IMR-90 (cell line): ENCODE data around the gene MYL10. TPM values are rescaled to one million over a fixed set of nuclear protein-coding genes. Genes with fewer than 3 reads are reported as not detected.

ENCODE experiments used
- ATAC-seq: fragments of 200-7000 bp; cut with Tn5 transposase; 2 replicates; pipeline ENCODE4 v1.9.1; 2020; ENCODE audit warnings: low read depth, mild to moderate bottlenecking, moderate library complexity
- BruUV-seq: library from RNA; stranded (reverse); fragments of 400-500 nt; replicated peaks from 2 replicates; lab custom pipeline; 2021; lab: Mats Ljungman, UMichigan
- CTCF ChIA-PET: fragments of 300-600 bp; formaldehyde crosslinking; extraction: SDS; loops from one replicate; lab custom pipeline; 2021; ENCODE audit warnings: antibody characterized with exemption; lab: Yijun Ruan, JAX
- POLR2A ChIA-PET: fragments of 300-600 bp; sonication (Branson Sonifier 250); formaldehyde crosslinking; loops from one replicate; lab custom pipeline; 2022; ENCODE audit warnings: antibody characterized with exemption; ENCODE audit not compliant: unreplicated experiment; lab: Charles Lee
- DNase-seq: peaks from one replicate; pipeline ENCODE4 v3.0.0; 2013
- H2AFZ ChIP-seq: replicated peaks from 2 replicates; pipeline ENCODE3; 2013; ENCODE audit warnings: low read length, mild to moderate bottlenecking; ENCODE audit not compliant: poor library complexity
- H2AK5ac ChIP-seq: 2 replicates; pipeline ENCODE4 v1.6.1; 2013; ENCODE audit warnings: low read depth, low read length, inconsistent platforms
- H2AK9ac ChIP-seq: replicated peaks from 2 replicates; pipeline ENCODE3; 2013; ENCODE audit warnings: mild to moderate bottlenecking, low read depth, low read length, moderate library complexity; ENCODE audit not compliant: poor library complexity
- H2BK120ac ChIP-seq: 2 replicates; pipeline ENCODE4 v1.6.1; 2013; ENCODE audit warnings: low read depth, low read length, inconsistent platforms
- H2BK15ac ChIP-seq: 3 replicates; pipeline ENCODE4 v1.6.1; 2013; ENCODE audit warnings: low read depth, low read length, inconsistent platforms
- H2BK20ac ChIP-seq: 2 replicates; pipeline ENCODE4 v1.6.1; 2013; ENCODE audit warnings: low read depth, mild to moderate bottlenecking, inconsistent platforms, low read length, moderate library complexity
- H2BK5ac ChIP-seq: 2 replicates; pipeline ENCODE4 v1.6.1; 2013; ENCODE audit warnings: mild to moderate bottlenecking, low read depth, low read length, inconsistent platforms; ENCODE audit not compliant: poor library complexity, severe bottlenecking
- H3K14ac ChIP-seq: replicated peaks from 2 replicates; pipeline ENCODE4 v1.6.1; 2013; ENCODE audit warnings: low read depth, low read length, inconsistent platforms
- H3K18ac ChIP-seq: 2 replicates; pipeline ENCODE4 v1.6.1; 2013; ENCODE audit warnings: low read depth, low read length, control low read depth
- H3K23ac ChIP-seq: 2 replicates; pipeline ENCODE4 v1.6.1; 2013; ENCODE audit warnings: low read depth, low read length, inconsistent platforms
- H3K27ac ChIP-seq: 2 replicates; pipeline ENCODE4 v1.5.1; 2013; ENCODE audit warnings: mild to moderate bottlenecking, control low read depth, low read length; ENCODE audit not compliant: insufficient read depth
- H3K27me3 ChIP-seq: 2 replicates; pipeline ENCODE4 v1.6.1; 2013; ENCODE audit warnings: low read length; ENCODE audit not compliant: control insufficient read depth, insufficient read depth
- H3K36me3 ChIP-seq: 2 replicates; pipeline ENCODE4 v1.6.1; 2013; ENCODE audit warnings: low read length, mixed read lengths; ENCODE audit not compliant: control insufficient read depth, insufficient read depth
- H3K4ac ChIP-seq: 2 replicates; pipeline ENCODE4 v1.6.1; 2013; ENCODE audit warnings: low read depth, low read length, inconsistent platforms
- H3K4me1 ChIP-seq: 2 replicates; pipeline ENCODE4 v1.6.1; 2013; ENCODE audit warnings: low read length, mixed read lengths; ENCODE audit not compliant: control insufficient read depth, insufficient read depth
- H3K4me2 ChIP-seq: 2 replicates; pipeline ENCODE4 v1.6.1; 2013; ENCODE audit warnings: low read depth, mild to moderate bottlenecking, control low read depth, low read length, moderate library complexity
- H3K4me3 ChIP-seq: 2 replicates; pipeline ENCODE4 v1.5.1; 2013; ENCODE audit warnings: low read depth, mild to moderate bottlenecking, control low read depth, low read length, moderate library complexity; ENCODE audit not compliant: insufficient read depth
- H3K56ac ChIP-seq: 2 replicates; pipeline ENCODE4 v1.6.1; 2013; ENCODE audit warnings: low read length, inconsistent platforms; ENCODE audit not compliant: insufficient read depth; ENCODE audit errors: extremely low read depth
- H3K79me1 ChIP-seq, 2 experiments: 2 replicates each; pipeline ENCODE4 v1.6.1; 2013; ENCODE audit warnings: low read length in 2 of 2, inconsistent platforms in 1 of 2, low read depth in 1 of 2
- H3K9ac ChIP-seq: 2 replicates; pipeline ENCODE4 v1.6.1; 2013; ENCODE audit warnings: low read depth, low read length, control low read depth
- H3K9me1 ChIP-seq: 2 replicates; pipeline ENCODE4 v1.6.1; 2013; ENCODE audit warnings: low read length, inconsistent platforms; ENCODE audit not compliant: insufficient read depth
- H3K9me3 ChIP-seq: 2 replicates; pipeline ENCODE4 v1.6.1; 2013; ENCODE audit warnings: low read length; ENCODE audit not compliant: control insufficient read depth, insufficient read depth
- H4K20me1 ChIP-seq: 2 replicates; pipeline ENCODE4 v1.6.1; 2013; ENCODE audit warnings: low read length, inconsistent platforms; ENCODE audit not compliant: insufficient read depth
- H4K5ac ChIP-seq: 2 replicates; pipeline ENCODE4 v1.6.1; 2013; ENCODE audit warnings: mild to moderate bottlenecking, low read depth, low read length, control low read depth
- H4K8ac ChIP-seq, 2 experiments: 2 replicates each; pipeline ENCODE4 v1.6.1; 2013; ENCODE audit warnings: low read depth in 2 of 2, low read length in 2 of 2, control low read depth in 1 of 2, inconsistent platforms in 1 of 2
- H4K91ac ChIP-seq: 2 replicates; pipeline ENCODE4 v1.6.1; 2013; ENCODE audit warnings: low read depth, low read length, inconsistent platforms; ENCODE audit not compliant: insufficient read depth
- FOS ChIP-seq: fragments of 150-350 bp; IDR thresholded peaks from 2 replicates; pipeline ENCODE4 v1.6.1; 2016; ENCODE audit warnings: low read depth, low read length
- MAZ ChIP-seq: IDR thresholded peaks from 2 replicates; pipeline ENCODE4 v1.6.1; 2012; ENCODE audit warnings: low read depth, mild to moderate bottlenecking, low read length, improper control_type of control experiment, moderate library complexity, borderline replicate concordance
- POLR2A ChIP-seq: IDR thresholded peaks from 2 replicates; pipeline ENCODE4 v1.6.1; 2012; ENCODE audit warnings: mild to moderate bottlenecking, low read depth, low read length
- RCOR1 ChIP-seq: IDR thresholded peaks from 2 replicates; pipeline ENCODE4 v1.6.1; 2012; ENCODE audit warnings: mild to moderate bottlenecking, low read length, improper control_type of control experiment; ENCODE audit not compliant: insufficient replicate concordance
- WGBS, 2 experiments: methylation state at CpG; one replicate each; pipeline versions ENCODE4 v1.1.5 to v1.1.7; 2013; ENCODE audit warnings: missing lambda C conversion rate in 2 of 2; ENCODE audit not compliant: insufficient read length in 1 of 2; ENCODE audit errors: extremely low coverage in 2 of 2; 5-methylcytosine and 5-hydroxymethylcytosine counted together
- dilution Hi-C: fragments of 300-500 bp; cut with HindIII; formaldehyde crosslinking; loops from one replicate; pipeline ENCODE4 v1.14.3; 2018; ENCODE audit warnings: low sequenced_read_pairs; ENCODE audit not compliant: unreplicated experiment
- in situ Hi-C: fragments of 300-500 bp; cut with MboI; formaldehyde crosslinking; loops from 3 replicates; pipeline ENCODE4 v1.14.3; 2019; ENCODE audit warnings: low sequenced_read_pairs, inconsistent platforms, mixed read lengths
- intact Hi-C: fragments of 100-400 bp; cut with micrococcal nuclease; formaldehyde crosslinking; loops from 2 replicates; pipeline ENCODE4 v1.10.0; 2022
- polyA plus RNA-seq, 3 experiments: library from polyadenylated mRNA; depleted of rRNA; stranded (reverse); fragments of >200 nt; gene quantifications; 2 replicates each; pipeline ENCODE4 v1.2.3, GENCODE V29; 2012; ENCODE audit warnings: low replicate concordance in 1 of 3
- total RNA-seq: library from RNA; depleted of rRNA; stranded (reverse); fragments of >200 nt; gene quantifications from 2 replicates; pipeline ENCODE4 v1.2.3, GENCODE V29; 2012
- TF ChIP-seq, protein P1 (sequence below): conservative IDR thresholded peaks from 2 replicates; pipeline ENCODE4 v1.5.1; 2012; ENCODE audit warnings: mild to moderate bottlenecking, low read depth, low read length, improper control_type of control experiment

MYL10 gene
- total and polyA plus RNA-seq, 2 of the 4 experiments (the other 2 are of a cell fraction) = not detected

DNA sequence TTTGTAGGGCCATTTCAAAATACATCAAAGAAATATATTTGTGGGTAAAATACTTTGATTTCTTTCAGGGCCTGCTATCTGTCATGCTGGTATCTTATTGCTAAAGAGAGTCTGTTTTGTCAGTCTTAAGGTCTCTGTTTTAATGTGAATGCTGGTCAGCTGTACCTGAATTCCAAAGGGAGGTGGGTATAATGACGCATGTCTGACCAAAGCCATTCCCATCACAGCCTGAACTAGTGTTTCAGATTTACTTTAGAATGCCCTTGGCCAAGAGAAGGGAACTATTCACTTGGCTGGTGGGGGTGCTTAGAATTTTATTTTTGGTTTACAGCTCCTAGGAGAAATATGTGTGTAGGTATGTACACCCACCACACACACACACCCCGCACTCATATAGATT lies 30.6 kb upstream of the MYL10 start:
- in situ Hi-C loops = no loop called here
- dilution Hi-C loops = no loop called here
- no CpG with 5 or more reads among the region's 2 CpGs for WGBS, 2 experiments
- H3K79me1 ChIP-seq = no peaks in the 10 kb centered on the region
- no peak overlapping the region for H3K4me3 ChIP-seq
- H3K27me3 ChIP-seq = peaks cover 41% of the 10 kb centered on the region
- no peaks in the 10 kb centered on the region for H3K4me1 ChIP-seq
- no peak overlapping the region for H3K4ac ChIP-seq
- H3K14ac ChIP-seq = no peak overlapping the region
- ChIA-PET POLR2A (no interaction called here), CTCF (no interaction called here)
- H3K4me2 ChIP-seq = no peak overlapping the region
- H2BK20ac ChIP-seq = no peak overlapping the region
- H2AK5ac ChIP-seq = no peak overlapping the region
- no peak overlapping the region for H4K5ac ChIP-seq
- H3K18ac ChIP-seq = no peak overlapping the region
- no peak overlapping the region for H4K8ac ChIP-seq
- H3K23ac ChIP-seq = no peak overlapping the region
- no peak overlapping the region for H2AK9ac ChIP-seq
- no peaks in the 10 kb centered on the region for H4K20me1 ChIP-seq
- DNase-seq = peak; percentile 11
- H2AFZ ChIP-seq = no peak overlapping the region
- no TSS peak for BruUV-seq
- no peak overlapping the region for H3K56ac ChIP-seq
- H3K9ac ChIP-seq = no peak overlapping the region
- H3K36me3 ChIP-seq = no peaks in the 10 kb centered on the region
- no peak overlapping the region for H4K91ac ChIP-seq
- intact Hi-C loops = no loop called here
- TF ChIP-seq FOS (no peak), MAZ (no peak), RCOR1 (no peak), POLR2A (no peak)
- TF ChIP-seq, protein P1, sequence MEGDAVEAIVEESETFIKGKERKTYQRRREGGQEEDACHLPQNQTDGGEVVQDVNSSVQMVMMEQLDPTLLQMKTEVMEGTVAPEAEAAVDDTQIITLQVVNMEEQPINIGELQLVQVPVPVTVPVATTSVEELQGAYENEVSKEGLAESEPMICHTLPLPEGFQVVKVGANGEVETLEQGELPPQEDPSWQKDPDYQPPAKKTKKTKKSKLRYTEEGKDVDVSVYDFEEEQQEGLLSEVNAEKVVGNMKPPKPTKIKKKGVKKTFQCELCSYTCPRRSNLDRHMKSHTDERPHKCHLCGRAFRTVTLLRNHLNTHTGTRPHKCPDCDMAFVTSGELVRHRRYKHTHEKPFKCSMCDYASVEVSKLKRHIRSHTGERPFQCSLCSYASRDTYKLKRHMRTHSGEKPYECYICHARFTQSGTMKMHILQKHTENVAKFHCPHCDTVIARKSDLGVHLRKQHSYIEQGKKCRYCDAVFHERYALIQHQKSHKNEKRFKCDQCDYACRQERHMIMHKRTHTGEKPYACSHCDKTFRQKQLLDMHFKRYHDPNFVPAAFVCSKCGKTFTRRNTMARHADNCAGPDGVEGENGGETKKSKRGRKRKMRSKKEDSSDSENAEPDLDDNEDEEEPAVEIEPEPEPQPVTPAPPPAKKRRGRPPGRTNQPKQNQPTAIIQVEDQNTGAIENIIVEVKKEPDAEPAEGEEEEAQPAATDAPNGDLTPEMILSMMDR = no peak
- no peak overlapping the region for H2BK15ac ChIP-seq
- no peaks in the 10 kb centered on the region; the same call in 1 of the 2 replicates for H3K9me3 ChIP-seq
- no peak overlapping the region for H3K27ac ChIP-seq
- H3K9me1 ChIP-seq = no peaks in the 10 kb centered on the region
- H2BK120ac ChIP-seq = no peak overlapping the region
- H2BK5ac ChIP-seq = no peak overlapping the region
- ATAC-seq = no peak
